Measurements from ENCODE around the gene P2RX2.

The P2RX2 gene

DNA sequence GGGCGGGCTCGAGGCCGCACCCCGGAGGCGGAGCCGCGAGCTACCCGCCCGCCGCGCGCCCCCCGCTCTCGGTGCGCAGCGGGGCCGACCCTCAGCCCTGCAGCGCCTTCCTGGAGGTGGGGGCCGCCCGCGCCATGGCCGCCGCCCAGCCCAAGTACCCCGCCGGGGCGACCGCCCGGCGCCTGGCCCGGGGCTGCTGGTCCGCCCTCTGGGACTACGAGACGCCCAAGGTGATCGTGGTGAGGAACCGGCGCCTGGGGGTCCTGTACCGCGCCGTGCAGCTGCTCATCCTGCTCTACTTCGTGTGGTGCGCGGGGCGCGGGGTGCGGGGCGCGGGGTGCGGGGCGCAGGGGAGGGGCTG lies at the start of gene P2RX2:
P2RX2 (plus strand) TSS at position 94 of the 361 bp plus-strand sequence; CDS start at position 135, 41 bp downstream.
- DNase-seq, result no peak

DNA sequence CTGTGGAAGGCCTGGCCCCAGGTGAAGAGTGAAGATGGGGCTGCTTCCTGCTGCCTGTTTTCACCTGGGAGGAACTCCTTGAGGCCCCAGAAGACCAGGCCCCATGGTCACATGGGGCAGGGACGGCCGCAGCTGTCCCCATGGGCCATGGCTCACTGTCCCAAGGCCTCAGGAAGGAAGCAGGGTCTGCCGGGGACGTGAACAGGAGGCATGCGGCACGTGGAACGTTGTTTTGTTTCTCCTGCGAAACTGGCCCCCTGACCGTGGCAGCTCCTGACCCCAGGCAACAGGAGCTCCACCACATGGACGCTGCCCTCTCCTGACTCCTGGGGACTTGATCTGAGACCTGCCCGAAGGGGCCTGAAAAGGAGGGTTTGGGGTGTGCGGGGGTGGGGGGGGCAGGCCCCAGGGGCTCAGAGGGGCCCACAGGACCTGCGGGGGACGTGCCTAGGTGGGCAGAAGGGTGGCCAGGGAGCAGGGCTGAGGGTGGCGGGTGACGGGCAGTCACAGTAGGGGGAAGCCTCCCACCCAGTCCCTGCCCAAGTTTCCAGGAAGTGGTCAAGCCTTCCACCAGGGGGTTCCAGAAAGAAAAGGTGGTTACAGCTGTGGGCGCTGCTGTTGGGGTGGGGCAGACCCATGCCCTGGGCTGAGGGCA lies 49.6 kb upstream of the P2RX2 start:
- no peak for DNase-seq

DNA sequence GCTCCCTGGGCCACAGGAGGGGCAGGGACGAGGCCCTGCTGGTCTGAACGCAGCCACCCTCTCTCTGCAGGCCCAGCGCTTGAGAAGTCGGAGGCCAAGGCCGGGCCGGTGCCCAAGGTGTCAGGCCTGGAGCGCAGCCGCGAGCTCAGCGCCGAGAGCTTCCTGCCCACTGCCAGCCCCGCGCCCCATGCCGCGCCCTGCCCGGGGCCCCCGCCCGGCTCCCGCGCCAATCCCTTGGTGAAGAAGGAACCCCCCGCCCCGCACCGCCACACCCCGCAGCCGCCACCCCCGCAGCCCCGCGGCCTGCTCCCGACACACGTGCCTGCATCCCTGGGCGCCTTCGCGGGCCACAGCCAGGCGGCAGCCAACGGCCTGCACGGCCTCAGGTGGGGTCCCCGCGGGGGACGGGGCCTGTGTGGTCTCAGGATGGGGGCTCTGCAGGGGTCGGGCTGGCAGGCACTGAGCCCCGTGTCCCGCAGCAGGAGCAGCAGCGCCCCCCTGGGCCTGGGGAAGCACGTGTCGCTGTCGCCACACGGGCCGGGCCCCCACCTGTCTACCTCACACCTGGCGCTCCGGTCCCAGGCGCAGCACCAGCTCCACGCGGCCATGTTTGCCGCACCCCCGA lies 48.6 kb upstream of the P2RX2 start:
- no peak for DNase-seq

DNA sequence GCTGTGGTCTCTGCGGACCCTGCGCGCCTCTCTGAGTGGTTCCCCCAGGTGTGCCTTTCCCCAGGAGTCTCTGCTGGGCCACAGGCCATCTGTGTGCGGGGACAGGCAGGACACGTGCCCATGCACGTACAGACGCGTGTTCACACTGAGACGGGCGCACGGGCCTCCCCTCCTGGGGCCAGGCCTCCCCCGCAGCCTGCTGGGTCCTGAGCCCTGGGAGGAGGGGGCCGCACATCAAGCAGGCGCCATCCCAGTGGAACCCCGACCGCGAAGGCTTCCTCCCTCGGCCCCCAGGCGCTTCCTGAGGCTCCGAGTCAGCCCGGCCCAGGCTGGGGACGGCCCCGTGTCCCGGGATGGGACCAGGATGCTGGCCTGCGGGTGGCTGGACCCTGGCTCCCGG lies 47.9 kb upstream of the P2RX2 start:
- no peak for DNase-seq

DNA sequence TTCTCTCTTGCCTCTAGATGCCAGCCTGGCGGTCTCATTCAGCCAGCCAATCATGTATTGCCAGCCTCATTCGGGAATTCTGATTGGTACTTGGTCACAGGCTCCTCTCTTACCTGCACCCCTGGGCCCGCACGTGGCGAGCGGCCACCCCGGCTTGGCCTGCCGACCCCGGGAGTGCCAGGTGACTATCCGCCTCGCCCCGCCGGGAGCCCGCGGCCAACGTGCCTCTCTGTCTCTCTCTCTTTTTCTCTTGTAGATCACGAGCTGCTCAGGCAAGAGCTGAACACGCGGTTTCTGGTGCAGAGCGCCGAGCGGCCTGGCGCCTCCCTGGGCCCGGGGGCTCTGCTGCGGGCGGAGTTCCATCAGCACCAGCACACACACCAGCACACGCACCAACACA lies 47.5 kb upstream of the P2RX2 start:
- DNase-seq, result no peak

DNA sequence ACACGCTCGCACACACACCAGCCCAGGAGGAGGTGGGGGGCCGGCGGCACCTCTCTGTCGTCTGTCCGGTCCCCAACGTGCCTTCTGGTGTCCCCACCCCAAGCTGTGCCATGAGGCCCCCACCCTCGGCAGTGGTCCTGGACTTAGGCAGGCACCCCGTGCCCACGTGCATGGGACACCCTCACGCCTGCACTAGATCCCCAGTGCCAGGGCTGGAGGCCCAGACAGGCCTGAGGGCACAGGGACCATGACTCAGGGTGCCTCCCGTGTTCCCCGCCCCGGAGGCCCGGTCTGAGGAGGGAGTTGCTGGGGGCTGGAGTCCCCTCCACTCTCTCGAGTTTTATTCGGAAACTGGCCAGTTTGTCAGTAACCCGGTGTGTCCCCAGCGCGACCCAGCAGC lies 47.0 kb upstream of the P2RX2 start:
- no peak for DNase-seq

DNA sequence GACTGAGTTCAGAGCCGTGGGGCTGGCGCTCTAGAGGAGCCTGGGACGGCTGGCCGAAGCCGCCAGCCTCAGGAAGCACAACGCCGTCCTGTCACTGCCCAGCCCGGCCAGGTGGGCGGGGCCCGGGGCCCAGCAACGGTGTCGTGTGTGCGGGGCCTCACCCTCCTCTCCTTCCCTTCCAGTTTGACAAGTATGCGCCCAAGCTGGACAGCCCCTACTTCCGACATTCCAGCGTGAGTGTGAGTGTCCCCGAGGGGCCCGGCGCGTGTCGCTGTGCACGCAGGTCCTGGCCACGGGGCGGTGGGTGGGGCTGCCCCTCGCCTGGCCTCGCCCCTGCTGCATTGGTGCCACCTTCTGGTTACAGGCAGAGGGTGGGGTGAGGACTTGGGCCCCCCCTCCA lies 46.5 kb upstream of the P2RX2 start:
- no peak for DNase-seq

DNA sequence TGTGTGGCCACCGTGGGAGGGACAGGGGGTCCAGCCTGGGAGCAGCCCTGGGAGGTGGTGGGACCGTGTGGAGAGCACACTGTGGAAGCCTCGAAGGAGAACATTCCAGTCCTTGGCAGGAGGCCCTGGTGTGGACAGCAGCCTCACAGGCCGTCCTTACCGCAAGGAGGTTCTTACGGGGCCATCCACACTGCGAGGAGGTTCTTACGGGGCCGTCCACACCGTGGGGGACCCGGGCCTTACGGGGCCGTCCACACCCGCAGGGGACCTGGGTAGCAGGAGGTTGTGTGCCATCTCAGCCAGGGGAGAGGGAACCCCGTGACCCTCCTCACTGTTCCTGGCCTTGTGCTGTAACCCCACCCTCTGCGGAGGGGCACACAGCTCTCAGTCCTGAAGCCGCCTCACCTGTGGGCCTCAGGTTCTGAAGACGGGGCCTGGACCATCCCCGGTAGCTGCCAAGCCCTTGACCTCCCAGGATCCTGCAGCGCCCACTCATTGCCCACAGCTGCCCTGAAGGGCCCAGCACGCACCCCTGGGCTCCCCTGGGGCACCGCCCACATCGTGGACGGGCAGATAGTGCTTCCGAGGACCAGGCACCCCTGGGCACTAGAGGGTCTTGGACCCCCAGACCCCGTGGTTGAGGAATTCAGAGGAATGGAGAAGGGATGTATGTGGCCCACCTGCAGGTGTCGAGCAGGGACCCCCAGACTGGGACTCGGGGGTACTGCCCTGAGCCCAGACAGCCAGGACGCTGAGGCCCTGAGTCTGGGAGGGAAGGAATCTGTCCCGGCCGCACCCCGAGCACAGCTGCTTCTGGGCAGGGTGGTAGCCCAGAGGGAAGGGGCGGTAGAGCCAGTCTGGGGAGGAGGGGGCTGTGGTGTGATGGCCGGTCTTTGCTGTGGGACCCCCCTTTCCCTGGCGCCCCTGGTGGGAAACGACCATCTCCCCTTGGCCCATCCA lies 45.5 kb upstream of the P2RX2 start:
- DNase-seq, result no peak

DNA sequence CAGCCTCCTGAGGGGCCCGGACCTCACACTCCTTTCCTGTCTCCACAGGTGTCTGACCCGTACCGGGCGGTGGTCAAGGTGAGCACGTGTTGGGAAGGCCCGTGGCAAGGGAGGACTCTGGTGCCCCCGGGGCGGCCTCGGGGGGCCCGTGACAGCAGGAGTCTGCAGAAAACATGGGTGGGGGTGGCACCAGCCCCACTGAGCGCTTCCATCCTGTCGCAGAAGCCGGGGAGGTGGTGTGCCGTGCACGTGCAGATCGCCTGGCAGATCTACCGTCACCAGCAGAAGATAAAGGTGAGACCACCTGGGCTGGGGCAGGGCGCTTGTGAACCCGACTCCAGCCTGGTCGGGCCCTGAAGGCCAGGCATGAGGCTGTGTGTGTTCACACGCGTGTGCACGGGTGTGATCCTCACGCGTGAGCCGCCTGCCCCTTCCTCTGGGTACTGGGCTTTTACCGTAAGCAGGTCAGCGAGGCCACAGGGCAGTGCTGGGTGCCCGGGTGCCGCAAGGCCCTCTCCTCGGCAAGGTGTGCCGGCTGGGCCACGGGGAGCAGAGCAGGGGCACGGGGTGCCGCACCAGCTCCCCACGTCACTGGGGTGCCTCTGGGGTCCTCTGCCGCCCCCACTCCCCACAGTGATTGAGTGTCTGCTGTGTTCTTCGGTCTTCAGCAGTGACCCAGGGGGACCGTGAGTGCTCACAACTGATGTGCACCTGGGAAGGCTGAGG lies 44.1 kb upstream of the P2RX2 start:
- no peak for DNase-seq

DNA sequence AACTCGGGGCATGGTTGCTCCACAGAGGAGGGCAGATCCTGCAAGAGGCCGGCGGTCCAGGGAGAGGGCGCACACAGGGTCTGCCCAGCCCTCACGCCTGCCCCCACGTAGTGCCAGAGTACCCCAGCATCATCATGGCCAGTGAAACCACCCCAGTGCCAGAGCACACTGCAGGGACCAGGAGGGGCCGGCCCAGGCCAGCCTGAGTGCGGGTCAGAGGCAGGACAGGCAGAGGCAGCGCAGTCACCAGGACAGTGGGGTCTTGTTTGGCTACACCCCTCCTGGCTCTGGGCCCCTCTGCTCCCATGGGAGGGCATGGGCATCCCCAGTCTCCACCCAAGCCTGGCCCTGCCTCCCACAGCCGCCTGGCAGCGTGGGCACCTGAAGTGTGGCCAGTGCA lies 42.9 kb upstream of the P2RX2 start:
- no peak for DNase-seq

DNA sequence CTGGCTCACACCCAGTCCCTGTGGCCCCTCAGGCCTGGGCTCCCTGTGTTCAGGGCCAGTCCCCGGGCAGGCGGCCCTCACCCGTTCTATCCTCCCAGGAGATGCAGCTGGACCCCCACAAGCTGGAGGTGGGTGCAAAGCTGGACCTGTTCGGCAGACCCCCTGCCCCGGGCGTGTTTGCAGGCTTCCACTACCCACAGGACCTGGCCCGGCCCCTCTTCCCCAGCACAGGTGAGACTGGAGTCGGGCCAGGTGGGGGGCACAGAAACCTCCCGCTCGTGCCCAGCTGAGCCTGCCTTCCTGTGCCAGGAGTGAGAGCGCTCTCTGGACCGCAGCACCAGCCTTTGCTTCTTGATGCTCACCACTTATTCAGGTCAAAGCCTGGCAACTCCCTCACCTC lies 41.9 kb upstream of the P2RX2 start:
- DNase-seq, result no peak

DNA sequence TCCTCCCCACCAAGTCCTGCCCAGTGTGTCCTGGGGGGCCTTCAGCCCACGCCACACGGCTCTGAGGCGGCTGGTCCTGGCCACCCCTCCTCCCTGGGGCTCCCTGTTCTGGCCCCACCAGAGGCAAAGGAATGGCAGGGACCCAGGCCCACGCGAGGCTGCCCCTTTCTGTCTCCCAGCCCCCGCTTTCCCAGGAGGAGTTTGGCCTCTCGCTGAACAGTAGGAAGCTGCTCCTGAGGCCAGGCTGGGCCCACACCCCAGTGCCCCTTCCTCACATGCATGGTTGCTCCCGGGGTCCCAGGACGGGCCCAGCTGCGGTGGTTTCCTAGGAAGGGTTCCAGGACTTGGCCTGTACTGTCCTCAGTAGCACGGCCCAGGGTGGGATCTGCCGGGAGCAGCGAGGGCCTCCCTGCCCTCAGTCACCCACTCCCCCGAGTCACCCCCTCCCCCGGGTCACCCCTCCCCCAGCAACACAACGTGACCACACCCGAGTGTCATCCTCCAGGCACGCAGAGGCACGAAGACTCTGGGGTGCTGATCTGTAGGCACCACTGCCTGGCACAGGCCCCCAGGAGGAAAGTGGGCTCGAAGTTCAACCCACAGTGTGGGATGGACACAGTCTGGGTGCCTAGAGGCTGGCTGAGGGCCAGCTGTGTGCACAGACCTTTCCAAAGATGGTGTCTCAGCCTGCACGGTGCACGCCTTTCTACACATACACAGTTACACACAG lies 41.2 kb upstream of the P2RX2 start:
- no peak for DNase-seq

DNA sequence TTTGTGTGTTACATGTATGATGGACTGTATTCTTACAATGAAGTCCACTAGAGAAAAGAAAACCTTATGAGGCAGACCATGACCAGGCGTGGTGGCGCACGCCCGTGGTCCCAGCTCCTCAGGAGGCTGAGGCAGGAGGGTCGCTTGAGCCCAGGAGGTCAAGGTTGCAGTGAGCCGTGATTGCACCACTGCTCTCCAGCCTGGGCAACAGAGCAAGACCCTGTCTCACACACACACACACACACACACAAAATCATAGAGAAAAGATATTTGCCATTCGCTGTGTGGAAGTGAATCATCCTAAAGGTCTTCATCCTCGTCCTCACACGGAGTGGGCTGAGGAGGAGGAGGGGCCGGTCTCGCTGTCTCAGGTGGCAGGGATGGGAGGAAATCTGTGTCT lies 40.5 kb upstream of the P2RX2 start:
- DNase-seq, result no peak

DNA sequence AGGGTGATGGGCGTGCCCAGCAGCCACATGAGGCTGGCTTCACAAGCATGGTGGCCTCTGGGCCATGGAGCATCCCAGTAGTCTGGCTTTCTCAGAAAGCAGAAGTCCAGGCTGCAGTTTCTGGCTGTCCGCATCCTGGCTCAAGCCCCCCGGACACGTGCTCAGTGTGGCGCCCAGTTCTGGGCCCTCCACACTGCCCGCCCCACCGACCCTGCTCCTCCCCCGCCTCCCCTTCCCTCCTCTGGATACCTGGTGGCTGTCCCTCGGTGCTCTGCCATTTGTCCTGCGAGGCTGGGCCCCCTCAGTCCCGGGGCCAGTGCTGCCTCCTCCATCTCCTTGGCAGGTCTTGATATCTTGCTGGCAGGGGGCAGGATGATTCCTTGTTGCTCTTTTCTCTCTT lies 39.8 kb upstream of the P2RX2 start:
- DNase-seq, result no peak

DNA sequence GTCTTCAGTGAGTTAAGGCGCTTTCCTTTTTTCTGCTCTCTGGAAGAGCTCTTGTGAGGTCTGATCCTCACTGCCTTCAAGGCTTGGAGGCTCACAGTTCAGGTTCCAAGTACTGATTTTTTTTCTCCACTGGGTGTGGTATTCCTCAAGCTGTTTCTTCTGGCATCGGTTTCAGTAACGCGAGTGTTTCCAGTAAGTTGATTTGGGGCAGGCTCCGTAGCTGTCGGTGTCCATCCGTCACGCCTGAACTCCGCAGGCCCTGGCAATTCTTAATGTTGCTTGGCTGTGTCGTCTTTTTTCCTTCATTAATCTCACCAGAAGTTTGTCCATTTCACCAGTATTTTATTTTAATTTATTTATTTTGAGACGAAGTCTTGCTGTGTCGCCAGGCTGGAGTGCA lies 38.8 kb upstream of the P2RX2 start:
- DNase-seq, result no peak

DNA sequence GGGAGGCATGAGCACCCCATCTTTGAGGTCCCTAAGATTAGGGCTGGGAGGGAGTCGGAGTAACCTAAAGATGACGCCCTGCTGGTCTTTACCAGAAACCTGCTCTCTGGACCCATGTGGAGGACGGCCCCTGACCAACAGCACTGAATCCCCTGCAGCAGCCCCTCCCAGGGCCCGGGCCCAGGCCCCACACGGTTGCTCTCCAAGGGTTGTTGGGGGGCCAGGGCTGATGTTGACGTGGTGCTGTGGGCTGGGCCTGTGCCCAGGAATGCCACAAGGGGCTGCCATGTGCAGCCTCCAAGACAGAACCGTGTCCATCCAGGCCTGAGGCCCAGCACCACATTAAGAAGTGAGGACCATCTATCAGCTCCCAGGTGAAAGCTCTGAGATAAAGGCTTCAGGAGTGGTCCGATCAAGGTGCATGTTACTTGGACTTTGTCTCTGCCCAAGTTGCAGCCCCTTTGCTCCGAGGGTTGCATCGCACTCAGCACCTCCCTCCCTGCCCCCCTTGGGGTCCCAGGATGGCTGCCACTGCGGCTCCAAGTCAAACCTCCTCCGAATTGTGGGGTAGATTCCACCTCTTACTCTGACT lies 37.8 kb upstream of the P2RX2 start:
- no peak for DNase-seq

DNA sequence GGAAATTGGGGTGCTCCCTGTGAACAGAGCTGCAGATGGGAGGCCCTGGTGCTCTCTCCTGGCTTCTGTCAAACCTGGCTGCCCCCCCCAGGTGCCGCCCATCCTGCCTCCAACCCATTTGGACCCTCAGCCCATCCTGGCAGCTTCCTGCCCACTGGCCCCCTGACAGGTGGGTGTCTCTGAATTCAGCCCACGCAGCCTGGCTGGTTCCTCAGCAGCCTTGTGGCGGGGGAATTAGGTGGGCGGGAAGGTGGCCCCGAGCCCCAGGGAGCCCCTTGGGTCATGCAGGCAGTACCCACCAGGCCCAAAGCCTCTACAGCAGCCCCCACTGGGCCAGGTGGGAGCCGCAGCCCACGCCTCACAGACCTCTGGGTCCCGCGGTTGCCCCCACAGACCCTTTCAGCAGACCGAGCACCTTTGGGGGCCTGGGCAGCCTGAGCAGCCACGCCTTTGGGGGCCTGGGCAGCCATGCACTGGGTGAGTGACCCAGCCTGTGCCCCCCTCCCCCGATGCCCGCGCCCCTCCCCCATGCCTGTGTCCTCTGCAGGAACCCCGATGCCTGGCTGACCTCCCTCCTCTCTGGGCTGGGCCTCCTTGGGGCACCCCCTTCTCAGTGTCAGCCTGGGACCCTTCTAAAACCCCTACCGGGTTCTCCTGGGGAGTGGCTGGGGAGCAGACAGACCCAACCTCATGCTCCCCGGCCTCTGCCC lies 37.1 kb upstream of the P2RX2 start:
- no peak for DNase-seq

DNA sequence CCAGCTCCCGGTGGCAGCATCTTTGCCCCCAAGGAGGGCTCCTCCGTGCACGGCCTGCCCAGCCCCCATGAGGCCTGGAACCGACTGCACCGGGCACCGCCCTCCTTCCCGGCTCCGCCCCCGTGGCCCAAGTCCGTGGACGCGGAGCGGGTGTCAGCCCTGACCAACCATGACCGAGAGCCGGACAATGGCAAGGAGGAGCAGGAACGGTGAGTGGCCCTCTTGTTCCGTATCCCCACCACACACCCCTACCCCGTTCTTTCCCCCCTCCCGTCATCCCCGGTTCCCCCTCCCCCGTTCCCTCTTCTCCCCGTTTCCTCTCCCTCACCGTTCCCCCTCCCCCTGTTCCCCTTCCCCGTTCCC lies 36.5 kb upstream of the P2RX2 start:
- no peak for DNase-seq

DNA sequence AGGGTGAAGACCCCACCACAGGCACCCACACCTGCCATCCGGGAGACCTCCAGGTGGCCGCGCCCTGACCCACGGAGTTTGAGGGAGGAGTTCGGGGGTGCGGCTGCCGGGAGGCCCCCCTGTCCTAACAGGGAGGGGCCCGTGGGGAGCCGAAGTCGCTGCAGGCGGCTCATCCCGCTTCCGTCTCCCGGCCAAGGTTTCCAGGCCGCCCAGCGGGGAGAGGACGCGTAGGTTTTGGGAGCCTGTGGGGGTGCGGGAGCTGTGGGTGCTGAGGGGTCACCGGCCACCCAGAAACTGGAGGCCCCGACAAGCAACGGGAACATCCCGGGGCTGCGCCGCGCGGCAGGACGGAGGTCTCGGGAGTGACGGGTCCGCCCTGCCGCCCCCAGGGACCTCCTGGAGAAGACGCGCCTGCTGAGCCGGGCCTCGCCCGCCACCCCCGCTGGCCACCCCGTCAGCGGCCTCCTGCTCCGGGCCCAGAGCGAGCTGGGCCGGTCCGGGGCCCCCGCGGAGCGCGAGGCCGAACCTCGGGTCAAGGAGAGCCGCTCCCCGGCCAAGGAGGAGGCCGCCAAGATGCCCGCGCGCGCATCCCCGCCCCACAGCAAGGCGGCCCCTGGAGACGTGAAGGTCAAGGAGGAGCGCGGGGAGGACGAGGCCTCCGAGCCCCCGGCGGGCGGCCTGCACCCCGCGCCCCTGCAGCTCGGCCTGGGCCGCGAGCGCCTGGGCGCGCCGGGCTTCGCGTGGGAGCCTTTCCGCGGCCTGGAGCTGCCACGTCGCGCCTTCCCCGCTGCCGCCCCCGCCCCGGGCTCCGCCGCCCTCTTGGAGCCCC lies 35.8 kb upstream of the P2RX2 start:
- no peak for DNase-seq

DNA sequence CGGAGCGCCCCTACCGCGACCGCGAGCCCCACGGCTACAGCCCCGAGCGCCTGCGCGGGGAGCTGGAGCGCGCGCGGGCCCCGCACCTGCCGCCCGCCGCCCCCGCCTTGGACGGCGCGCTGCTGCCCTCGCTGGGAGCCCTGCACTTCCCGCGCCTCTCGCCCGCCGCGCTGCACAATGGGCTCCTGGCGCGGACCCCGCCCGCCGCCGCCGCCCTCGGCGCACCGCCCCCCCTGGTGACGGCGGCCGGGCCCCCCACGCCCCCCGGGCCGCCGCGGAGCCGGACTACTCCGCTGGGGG lies 35.2 kb upstream of the P2RX2 start:
- no peak for DNase-seq

DNA sequence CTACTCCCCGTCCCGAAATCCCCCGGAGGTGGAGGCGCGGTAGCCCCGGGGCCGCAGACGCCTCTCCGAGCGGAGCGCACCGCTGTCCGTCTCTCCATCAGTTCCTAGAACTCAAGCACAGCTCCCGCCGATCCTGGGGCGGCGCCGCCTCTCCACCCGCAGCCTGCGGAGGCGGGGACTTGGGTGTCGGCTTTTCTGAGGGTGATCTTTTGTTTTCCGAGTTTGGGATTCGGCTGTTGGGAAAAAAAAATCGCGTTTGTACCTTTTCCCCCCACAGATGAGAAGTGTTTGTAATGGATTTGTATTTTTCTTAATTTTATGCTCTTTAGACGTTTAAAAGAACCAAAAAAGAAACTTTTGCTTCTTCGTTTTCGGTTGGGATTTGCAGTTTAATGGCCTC lies 34.8 kb upstream of the P2RX2 start:
- no peak for DNase-seq
